GM04504 (cell line): ENCODE data around the gene PLEKHG5.
A peak's percentile ranks its signal among the peaks of the same experiment; 100 is the strongest.
"Not testable (repeated sequence)": the region's sequence is repeated elsewhere in the genome, so short reads cannot be mapped to it uniquely, and the experiment has no call there.

Experiments used
- DNase-seq: peaks from one replicate; pipeline ENCODE4 v3.0.0-alpha.2; 2012; ENCODE audit warnings: low read depth

The PLEKHG5 gene

DNA sequence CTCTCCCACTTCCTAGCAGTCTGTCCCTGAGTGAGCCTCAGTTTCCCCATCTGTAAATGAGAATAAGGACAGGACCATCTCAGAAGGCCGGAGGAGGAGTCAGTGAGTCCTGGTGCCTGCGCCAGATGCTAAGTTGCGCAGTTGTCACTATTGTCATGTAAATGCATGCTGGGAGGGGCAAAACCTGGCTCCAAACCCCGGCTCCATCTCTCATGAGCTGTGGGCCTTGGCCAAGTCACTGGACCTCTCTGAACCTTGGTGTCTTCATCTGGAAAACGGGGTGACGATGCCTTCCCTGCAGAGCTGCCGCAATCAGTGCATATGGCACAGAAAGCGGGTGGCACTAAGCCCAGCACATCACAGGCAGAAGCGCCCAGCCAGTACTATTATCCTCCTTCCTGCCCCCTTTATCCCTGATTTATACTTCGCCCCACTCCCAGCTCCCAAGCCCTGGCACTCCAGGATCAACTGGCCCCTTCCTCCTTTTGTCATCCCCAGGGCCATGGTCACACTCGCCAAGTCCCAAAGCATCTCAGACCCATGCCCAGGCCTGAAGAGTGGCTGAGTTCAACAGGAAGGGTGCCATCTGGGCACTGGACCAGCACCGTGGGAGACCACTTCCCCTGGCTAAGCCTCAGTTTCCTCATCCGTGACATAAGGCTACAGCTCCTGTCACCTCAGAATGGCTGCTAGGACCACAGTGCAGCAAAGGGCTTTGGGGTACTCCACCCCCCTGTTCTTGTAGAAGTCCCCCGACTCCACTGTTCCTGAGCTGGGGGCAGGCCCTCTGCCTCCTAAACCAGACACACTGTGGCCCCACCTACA, 4.3 kb upstream of the PLEKHG5 start:
- DNase-seq: no peak

DNA sequence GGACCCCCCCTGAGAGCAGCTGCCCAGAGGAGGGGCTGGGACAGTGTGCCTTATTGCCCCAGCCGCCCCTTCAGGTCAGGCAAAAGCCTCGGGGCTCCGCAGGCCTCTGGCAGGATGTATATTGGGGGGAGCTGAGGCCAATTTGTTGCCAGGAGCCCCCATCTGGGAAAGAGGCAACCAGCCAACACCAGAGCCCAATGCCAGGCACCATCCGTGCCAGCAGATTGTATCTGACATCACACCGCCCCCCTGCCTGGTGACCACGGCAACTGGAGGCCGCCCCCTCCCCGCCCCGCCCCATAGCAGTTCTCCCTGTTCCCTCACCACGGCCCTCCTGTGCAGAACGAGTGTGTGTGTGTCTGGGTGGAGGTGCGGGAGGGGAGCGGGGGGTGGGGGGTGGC, 3.6 kb upstream of the PLEKHG5 start:
- no peak for DNase-seq

DNA sequence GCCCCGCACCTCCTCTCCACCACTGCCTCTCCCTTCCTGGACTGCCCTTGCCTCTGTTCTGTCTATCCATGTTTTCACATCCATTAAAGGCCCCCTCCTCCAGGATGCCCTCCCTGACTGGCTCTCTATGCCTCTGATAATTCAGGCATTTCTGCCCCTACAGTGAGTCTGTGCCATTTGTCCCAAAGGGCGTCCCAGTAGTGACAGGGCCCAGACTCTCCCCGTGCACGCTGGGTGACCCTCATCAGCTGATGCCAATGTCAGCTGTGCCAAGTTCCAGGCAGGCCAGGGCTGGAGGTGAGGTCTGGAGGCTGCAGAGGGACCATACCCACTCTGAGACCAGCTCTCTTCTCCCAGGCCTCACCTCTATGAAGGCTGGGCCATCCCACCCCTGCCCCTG, 3.2 kb upstream of the PLEKHG5 start:
- DNase-seq: no peak

DNA sequence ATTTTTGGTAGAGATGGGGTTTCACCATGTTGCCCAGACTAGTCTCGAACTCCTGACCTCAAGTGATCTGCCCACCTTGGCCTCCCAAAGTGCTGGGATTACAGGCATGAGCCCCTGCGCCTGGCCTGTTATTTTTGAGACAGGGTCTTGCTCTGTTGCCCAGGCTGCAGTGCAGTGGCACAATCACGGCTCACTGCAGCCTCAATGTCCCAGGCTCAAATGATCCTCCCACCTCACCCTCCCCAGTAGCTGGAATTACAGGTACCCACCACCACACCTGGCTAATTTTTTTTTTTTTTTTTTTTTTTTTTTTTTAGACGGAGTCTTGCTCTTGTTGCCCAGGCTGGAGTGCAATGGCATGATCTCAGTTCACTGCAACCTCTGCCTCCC, 2.4 kb upstream of the PLEKHG5 start:
- DNase-seq: not testable (repeated sequence)

DNA sequence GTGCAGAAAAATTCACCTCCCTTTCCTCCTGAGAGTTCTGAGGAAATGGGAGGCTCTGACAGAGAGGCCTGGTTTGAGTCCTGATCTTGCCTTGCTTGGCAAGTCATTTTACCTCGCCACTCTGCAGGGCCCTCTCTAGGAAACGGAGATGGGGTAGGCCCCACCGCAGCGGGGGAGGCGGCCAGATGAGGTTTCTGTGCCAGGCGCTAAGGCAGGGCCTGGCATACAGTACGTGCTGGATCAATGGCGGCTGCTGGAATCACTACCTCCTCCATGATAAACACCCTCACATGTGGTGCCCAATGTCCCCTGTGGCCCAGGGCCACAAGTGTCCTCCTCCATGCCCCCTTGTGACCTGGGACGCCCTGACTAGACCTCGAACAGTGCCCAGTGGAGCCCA, 499 bp upstream of the PLEKHG5 start:
- DNase-seq: no peak

DNA sequence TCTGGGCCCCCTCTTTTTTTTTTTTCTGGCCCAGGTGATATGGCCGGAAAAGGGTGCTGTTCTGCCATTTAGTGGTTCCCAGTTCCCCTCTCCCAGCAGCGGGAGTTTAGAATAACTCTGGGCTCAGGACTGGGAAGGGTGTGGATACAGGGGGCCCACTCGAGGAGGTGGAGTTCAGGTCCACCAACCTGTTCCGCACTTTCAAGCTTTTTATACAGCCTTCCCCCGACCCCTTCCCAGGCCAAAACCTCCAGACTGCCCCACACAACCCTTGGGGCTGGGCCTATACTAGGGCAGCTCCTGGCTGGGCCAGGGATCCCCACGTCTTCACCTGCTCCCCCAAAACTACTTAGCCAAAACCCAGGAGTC, 402 bp downstream of the PLEKHG5 start:
- no peak for DNase-seq

DNA sequence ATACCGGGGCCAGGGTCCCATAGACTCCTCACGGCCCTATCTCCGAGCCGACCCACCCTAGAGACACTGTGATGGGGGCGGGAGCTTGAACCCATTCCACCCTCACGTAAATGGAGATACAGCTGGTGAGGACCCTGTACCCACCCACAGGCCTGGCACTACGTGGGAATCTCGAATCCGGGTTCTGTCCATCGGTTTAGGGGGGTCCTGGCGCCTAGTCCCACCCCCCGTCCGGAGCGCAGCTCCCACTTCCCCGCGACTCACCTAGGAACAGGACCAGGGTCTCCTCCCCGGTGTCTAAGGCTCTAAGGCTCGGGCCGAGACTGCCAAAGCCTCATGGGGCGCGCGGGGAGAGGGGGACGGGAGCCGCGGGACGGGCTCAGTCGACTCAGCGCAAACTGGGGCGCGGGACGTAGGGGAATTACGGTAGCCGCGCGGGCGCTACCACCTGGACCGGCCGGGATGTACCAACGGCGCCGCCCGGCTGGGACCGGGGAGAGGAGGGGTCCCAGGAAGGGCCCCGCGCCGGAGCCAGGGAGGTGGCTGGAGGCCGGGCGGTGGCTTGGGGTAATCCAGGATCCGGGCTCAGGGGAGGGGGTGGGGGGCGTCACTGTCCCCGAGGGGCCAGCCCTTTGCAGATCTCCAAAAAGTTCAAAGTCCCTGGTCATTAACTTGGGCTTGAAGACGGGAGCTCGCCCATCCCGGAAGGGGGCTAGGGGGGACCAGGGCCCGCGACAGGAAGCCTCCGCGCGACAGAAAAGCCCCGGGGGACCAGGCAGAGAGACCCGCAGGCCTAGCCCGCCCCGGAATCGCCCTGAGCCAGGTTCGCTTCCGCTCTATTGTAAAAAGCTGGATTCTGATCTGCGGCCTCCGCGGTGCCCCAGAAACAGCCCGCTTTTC, 1.0 kb downstream of the PLEKHG5 start:
- DNase-seq: no peak

DNA sequence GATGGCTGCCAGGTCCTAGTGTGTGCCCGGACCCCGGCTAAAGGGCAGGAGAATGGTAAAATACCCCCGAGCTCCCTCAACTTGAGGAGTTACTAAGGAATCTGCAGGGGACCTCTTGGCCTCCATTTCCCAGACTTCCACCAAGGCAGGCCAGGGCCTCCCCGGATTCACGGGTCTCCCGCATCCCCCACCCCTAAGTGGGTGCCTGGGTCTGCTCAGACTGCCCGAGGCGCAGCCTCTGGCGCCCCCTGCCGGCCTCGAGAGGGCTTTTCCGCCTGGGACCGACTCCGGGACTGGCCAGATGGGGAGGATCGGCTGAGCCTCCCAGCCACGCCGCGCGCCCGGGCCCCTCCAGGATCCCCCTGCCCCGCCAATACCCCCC, 1.7 kb downstream of the PLEKHG5 start:
- peak; percentile 48 for DNase-seq

DNA sequence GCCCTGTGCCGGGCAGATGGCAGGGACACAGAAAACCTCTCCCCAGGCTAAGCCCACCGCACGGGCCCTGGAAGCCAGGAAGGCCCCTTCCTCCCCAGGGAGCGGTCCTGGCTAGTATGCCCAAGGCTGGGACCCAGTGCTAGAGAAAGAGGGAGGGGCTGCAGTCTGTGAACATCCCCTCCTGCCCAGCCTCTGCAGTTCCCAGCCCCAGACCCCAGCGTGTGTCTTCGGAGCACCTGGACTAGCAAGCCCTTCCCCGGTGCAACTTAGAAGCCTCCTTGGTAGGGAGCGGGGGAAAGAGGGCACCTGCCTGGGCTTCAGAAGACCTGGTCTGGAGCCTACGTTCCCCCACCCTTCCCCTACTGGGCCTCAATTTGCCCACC, 2.1 kb downstream of the PLEKHG5 start:
- no peak for DNase-seq

DNA sequence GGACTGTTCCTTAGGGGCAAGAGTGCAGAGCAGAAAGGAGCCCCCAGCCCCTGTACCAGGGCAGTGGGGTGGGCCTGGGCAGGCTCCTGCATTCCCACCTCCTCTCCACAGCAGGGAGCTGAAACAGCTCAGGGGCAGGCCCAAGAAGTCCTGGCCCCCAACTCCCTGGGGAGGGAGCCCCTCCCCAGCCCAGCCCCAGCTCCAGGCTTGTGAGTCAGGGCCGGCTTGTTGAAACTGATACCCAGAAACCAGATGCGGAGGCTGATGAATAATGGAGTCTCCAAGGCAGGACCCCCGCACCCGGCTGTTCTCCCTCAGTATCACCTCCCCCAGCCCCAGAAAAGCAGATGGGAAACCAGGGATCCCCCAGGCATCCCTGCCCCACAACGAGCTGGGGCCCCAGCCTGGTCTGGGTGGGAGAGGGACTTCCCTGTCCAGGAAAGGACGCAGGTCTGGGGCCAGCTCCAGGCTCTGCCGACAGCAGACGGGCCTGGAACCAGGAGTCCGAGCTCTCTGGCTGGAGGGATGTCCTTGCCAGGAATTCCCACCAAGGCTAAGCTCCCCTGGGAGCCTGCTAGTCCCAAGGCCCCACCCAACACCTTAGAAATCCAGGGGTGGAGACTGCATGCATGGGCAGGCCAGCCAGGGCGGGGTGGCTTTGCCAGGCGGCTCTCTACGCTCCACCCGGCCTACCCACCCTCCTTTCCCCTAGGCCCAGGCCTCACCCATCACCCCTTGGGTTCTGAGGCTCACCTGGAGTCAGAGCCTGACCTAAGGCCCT, 2.7 kb downstream of the PLEKHG5 start:
- no peak for DNase-seq

DNA sequence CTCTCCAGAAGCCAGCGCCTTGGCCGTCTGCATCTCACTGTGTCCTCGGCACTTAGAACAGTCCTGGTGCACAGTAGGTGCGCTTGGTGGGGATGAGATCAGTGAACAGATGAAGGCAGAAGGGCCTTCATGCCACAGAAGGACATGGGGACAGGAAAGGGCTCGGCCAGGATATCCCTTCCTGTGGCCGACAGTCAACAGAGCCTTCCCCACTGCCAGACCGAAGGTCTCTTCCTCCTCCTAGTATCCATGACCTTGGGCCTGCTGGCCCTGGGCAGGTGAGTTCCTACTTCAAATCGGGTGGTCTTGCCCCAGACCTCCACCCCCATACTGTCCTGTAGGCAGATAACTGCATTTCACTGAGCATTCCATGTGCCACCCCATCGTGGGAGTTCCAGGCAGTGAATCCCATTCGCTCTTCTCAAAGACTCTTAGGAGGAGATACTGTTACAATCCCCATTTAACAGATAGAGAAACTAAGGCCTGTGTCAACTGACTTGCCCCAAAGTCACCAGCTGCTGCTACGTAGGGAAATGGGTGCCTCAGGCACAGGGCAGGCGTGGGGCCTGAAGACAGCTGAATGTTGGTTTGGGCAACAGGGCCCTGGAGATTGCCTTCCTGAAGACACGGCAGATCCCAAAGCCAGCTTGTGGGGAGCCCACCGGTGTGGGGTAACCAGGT, 3.5 kb downstream of the PLEKHG5 start:
- DNase-seq: no peak

DNA sequence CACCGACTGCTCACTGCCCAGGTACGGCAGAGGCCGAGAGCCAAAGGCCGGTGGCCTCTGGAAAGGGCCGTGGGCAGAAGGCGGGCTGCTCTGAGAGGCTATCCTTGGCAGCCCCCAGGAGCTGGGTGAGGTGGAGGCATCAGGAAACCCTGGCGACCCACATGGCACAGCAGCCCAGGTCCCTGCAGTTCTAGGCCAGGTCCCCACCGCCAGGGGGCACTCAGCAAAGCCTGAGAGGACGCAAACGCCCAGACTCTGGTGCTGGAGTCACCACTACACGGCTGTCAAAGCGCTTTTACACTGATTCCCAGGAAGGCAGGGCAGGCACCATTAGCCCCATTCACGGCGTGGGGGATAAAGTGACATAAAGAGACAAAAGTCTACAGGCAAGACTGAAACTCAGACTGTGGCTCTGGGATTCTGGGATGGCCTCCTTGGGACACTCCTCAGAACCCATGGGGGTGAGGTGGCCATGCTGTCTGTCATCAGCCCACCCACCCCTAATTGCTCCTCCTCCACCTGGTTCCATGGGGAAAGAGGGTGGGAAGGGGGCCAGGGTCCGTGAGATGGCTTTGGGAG, 4.9 kb downstream of the PLEKHG5 start:
- peak; percentile 62 for DNase-seq

DNA sequence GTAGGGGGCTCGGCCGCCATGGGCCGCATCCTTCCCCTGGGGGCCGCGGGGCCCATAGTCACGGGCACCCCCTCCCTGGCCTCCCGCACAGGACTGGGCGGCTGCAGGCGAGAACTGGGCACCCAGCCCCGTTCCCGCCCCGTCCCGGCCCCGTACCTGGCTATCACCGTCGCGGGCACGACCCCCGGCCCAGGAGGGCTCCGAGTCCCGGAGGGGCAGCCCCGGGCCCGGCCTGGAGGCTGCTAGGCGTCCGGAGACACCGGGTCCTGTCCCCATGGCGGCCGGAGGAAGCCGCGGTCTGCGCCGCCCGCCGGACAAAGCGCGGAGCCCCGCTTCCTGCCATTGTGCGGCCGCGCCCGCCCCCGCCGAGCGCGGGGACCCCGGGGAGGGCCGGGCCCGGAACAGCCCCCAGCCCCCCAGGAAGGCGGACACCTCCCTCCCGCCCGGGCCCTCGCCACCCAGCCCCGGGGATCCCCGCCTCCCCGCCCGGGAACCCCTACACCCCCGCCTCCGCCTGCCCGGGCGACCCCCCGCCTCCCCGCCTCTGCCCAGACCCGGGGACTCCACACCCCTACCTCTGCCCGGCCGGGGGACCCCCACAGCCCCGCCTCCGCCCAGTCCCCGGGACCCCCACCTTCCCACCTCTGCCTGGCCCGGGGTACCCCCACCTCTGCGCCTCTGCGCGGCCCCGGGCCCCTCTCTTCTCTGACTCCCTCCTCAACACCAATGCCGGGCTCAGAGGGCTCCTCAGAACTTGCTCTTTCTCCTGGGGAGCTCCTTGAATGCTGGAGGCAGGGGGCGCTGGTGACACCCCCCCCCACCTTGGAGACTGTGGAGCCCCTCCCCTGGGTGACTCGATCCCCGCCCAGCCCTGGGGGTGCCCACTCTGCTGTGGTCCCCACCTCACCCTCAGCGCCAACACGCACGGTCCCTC, 6.0 kb downstream of the PLEKHG5 start:
- DNase-seq: no peak

DNA sequence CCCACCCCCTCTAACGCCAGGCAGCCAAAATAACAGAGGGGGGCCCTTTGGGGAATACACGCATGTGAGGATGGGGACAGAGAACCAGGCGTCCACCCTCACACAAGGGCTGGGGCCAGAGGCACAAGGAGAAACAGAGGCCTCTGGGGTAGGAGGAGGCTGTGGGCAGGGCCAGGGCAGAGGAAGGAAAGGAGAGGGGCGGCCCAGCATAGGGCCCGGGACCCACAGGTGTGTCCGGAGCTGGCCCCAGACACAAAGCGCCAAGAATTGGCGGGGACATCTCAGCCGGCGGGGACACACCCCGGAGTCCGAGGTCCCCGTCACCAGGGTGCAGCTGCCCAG, 6.7 kb downstream of the PLEKHG5 start:
- no peak for DNase-seq

DNA sequence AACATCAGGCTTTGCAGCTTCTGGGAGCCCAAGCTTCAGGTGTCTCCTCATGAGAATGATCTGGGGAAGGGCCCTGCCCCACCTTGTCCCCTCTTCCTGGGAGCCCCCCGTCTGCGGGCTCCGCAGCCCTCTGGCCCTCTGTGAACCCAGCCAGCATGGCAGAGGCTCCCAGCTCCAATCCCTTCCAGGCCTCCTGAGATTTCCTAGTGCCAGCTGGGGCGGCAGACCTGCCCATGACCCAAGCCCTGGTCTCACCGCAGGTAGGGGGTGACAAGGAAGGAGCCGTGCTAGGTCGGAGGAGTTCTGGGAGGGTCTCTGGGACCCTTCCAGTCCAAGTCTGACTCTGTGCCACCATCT, 7.7 kb downstream of the PLEKHG5 start:
- DNase-seq: no peak

DNA sequence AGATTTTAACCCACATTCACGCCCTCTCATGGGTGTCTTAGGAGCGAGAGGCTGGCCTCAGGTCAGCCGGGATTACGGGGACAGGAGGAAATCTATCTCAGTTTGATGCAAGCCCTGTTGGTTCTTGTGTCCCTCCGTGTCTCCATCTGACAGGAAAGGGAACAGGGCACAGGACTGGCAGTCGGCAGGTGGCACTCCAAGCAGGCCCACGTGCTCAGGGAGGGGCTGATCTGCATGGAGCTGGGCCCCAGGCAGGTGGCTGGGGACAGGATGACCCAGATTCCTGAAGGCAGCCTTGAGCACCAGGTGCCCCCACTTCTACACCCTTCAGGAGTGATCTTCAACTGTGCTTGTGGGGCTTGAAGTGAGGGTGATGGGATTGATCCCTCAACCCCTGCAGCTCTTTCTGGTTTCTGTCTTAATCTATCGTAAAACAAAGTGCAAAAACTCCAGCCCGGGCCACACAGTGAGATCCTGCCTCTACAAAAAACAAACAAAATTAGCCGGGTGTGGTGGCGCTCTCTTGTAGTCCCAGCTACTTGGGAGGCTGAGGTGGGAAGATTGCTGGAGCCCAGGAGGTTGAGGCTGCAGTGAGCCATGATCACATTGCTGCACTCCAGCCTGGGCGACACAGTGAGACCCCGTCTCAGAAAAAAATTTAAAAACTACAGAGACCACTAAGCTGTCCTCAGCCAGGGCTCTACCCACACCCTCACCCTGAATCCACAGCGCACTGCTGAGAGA, 8.3 kb downstream of the PLEKHG5 start:
- DNase-seq: no peak

DNA sequence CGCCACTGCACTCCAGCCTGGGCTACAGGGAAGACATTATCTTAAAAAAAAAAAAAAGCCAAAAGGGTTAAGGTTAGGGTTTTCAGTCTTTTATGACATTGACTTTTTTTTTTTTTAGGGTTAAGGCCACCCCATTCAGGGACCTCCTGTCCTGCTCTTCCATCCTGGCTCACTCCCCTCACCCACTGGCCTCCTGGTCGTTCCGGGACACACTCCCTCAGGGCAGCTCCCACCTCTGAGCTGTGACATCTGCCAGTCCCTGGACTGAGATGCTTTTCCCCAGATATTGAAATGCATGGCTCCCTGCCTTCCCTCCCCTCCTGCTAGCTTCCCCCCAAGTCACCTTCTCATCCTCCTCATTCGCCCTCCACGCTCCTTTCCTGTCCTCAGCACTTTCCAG, 9.6 kb downstream of the PLEKHG5 start:
- no peak for DNase-seq

DNA sequence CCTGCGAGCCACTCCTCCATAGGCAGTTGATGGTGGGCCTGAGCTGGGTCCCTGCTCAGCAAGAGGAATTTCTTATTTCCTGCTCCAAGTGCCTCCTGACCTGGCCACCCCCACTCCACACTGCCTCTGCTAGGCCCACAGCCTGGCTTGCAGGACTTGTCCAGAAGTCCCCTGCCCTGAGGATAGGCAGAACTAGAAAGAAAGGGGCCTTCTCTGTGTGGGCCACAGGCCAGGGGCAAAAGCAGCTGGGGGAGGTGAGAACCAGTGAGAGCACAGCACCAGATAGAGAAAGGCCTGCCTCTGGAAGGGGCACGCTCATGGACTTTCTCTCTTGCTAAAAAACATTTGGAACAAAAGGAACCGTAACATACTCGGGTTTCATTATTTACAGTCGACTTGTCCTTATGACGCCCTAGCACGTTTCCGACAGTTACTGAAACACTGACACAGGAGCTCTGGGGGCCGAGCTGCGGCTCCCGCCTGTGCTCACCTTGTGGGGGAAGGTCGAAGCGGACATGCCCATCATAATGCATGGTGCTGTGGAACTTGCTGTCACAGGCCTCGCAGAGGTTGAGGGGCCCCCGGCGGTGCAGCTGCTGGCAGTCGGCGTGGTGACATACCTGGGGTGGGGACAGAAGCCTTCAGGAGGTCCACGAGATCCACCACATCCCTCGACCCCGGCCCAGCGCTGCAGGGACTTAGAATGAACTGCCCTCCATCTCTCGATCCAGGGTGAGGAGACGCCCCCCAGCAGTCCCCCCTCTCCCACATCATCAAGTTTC, 14.2 kb downstream of the PLEKHG5 start:
- DNase-seq: no peak

DNA sequence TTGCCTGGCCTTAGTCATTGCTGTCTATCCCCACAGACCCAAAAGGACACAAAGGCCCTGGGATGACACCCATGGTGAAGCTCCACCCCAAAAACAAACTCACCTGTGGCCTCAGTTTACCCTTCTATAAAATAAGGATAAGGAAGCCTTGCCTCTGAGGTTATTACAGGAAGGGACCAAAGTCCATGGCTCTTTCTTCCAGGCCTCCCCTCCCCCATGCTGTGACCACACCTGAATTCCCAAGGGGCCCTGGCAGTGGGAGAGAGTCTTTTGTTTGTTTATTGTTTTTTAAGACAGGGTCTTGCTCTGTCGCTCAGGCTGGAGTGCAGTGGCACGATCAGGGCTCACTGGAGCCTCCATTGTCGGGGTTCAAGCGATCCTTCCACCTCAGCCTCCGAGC, 15.0 kb downstream of the PLEKHG5 start:
- DNase-seq: no peak
